GM18526 (cell line): ENCODE measurements around the gene CST3.

Experiments used
- POLR2A ChIP-seq: IDR thresholded peaks from 3 replicates; pipeline ENCODE4 v1.6.1; 2011; ENCODE audit not compliant: insufficient read length; ENCODE audit errors: extremely low read depth

CST3 gene

GRCh38 chr20:23652926-23653325 lies 15.2 kb upstream of the CST3 start:
- no peak for TF ChIP-seq POLR2A

DNA sequence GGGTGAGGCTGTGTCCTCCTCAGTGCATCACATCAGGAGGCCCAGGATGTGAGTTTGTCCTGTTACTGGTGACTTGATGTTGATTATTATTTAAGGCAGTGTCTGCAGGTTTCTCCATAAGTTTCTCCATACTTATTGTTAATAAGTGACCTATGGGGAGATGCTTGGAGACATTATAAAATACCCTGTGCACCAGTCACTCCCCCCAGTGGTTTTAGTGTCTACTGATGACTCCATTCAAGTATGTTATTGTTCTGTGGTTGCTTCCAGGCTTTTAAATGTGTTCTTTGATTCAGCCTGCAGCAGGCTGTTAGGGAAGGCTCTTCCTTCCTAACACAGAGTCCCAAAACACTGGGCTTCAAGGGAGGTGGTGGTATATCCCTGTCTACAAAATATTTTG lies 14.6 kb upstream of the CST3 start:
- TF ChIP-seq POLR2A: no peak

DNA sequence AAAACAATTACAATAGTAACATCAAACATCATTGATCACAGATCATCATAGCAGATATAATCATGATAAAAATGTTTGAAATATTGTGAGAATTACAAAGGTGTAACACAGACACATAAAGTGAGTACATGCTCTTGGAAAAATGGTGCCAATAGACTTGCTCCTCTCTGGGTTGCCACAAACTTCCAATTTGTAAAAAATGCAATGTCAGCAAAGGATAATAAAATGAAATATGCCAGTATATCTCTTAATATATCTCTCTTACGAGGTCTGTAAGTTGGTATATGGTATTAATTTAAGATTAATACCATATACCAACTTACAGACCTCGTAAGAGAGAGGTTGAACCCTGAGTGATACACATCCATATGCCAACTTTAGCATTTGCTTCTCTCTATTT lies 13.4 kb upstream of the CST3 start:
- no peak for TF ChIP-seq POLR2A

GRCh38 chr20:23649830-23650417 lies 12.2 kb upstream of the CST3 start:
- TF ChIP-seq POLR2A: no peak

- no peak for TF ChIP-seq POLR2A
Observed at GRCh38 chr20:23649242-23649641, 11.5 kb upstream of the CST3 start.

DNA sequence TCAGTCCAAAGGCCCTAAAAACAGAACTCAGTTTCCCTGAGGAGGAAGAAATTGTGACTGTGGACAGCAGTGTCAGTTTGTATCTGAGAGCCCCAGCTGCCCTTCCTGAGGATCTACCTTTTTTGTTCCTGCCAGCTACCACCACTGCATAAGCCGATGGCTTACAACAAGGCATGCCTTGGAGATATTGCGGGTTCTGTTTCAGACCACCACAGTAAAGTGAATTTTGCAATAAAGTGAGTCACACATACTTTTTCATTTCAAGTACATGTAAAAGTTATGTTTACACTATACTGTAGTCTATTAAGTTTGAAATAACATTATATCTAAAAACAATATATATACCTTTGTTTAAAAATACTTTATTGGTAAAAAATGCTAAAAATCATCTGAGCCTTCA lies 9.6 kb upstream of the CST3 start:
- TF ChIP-seq POLR2A: no peak

DNA sequence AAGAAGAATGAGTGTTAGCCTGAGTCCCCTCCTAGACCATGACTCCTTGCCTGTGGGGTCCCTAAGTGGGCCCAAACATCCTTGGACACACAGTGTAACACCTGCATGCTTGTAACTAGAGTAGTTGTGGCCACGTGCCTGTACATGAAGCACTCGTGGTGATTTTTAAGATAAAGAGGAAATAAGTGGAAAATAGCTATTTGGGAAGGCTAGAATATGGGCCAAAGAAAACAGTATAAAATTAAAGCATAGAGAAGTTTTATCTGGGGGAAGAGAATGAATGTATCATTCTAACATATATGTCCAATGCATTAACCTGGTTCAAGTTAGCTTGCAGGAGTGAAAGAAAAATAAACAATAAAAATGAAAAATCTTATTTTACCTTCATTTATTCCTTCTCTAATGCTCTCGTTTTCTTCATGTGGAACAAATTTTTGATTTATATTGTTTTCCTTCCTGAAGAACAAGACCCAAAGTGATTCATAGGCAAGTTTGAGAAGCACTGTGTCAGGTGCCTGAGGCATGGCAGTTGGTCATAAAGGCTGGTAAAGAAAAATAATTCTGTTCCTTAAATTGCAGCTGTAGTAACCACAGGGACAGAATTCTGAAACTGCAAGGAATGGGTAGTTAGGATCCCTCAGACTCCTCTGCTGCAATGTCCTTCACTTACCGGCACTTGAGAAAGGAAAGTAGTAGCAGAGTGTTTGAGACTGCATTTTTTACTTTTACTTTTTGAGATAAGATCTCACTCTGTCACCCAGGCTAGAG lies 8.5 kb upstream of the CST3 start:
- no peak for TF ChIP-seq POLR2A

DNA sequence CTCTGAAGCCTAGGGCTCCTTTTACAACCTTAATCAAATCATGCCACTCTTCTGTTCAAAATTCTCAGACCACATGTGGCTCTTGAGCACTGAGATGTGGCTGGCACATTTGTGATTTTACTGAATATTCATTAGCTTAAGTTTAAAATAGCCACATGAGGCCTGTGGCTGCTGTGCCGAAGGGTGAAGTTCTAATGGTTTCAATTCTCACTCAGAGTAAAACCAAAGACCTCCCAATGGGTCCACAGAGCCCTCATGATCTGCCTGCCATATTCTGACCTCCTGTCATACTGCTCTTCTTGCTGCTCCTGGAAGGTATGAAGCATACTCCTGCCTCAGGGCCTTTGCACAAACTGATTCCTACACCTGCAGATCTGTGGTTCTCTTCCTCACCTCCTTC lies 7.8 kb upstream of the CST3 start:
- no peak for TF ChIP-seq POLR2A

GRCh38 chr20:23644164-23644563 lies 6.4 kb upstream of the CST3 start:
- TF ChIP-seq POLR2A: no peak

GRCh38 chr20:23643659-23644058 lies 5.9 kb upstream of the CST3 start:
- no peak for TF ChIP-seq POLR2A

DNA sequence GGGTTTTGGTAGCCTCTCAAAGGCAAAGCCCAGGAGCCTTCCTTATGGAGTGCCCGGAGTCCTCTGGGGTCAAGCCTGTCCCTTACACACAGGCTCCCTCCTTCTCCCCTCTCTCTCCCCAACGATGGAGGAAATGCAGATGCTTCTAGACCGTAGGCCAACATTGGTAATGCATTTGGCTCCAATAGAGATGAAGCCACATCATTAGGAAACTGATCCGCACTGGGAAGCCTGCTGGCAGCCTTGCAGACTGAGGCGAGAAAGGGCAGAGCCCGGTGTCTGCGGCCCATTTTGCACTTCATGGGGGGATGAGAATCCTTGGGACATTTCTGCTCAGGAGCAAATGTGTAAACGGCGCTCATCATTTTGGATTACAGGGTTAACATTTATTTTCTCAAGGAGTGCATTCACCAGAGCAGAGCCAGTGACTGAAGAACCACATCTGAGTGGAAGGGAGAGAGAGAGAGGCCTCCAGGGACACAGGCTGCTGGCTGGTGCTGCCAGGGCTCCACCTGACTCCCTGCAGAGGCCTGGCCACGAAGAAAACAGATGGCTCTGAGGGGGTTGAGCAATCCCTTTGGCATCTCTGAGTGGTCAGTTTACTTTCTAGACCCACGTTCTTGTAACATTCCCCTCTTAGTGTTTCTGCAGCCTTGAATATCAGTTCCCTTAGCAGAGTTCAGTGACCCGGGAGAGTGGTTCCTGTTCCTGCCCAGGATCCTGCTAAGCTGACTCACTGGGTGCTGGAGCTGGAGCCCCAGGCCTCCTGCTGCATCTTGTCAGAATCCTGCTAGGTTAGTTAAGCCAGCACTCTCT lies 4.4 kb upstream of the CST3 start:
- no peak for TF ChIP-seq POLR2A

DNA sequence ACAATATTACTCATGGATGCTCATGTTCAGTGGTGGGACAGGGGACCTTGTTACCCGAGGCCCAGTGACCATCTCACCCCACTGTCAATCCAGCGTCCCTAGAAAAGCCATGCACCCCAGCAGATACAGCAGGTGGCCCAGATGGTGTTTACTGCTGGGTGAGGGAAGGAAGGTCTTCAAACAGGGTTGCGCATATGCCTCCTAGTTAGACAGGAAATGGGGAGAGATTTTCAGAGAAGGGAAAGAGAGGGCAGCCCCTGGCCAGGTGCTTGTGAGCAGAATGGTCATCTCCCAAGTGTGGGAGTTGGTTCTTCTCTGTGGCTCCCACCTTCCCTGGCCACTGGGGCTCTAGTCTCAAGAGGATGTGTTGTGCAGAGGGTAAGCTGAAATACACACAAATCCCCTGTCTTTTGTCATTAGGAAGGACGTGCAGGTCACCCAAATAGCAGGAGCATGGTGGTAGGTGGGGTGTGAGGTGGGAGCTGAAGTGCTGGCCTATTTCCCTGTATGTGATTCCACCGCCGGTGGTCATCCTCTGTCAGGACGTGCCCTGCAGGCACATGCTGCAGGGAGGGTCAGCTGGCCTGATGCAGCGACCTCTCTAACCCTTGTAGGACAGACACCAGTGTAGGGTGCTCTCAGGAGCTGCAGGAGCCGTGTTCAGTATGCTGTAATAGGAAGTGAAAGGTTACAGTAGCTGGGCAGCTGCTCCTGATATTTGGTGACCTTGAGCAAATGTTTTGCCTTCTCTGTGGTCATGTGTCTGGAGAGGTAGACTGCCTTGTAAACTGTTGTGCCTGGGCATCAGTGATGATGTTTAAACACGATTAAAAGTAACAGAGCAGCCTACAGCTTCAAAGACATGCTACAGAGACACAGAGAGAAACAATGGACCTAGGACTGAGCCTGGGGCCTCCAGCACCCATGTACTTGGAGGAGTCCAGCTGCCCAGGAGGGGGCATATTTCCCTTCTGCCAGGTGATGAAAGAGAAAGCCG lies 3.2 kb upstream of the CST3 start:
- TF ChIP-seq POLR2A: no peak

GRCh38 chr20:23640018-23640601 lies 2.4 kb upstream of the CST3 start:
- TF ChIP-seq POLR2A: no peak

DNA sequence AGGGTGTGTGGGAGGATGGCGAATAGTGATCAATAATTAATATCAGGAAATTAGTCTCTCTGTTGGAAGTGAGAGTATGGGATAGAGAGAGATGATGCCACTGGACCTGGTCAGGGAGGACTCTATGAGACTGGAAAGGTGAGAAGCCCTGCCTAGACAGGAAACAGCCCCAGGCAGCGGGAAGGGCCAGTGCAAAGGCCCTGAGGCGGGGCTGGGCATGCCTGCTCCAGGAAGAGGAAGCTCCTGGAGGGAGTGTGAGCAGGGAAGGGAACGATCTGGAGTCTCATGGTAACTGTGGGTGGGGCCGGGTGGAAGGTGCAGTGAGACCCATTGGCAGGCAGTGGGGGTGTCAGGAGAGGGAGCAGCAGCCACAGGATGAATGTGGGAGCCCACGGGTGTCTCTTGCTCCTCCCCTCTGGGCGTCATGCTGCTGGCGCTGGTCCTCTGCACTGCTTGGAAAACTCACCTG lies 1.8 kb upstream of the CST3 start:
- no peak for TF ChIP-seq POLR2A

DNA sequence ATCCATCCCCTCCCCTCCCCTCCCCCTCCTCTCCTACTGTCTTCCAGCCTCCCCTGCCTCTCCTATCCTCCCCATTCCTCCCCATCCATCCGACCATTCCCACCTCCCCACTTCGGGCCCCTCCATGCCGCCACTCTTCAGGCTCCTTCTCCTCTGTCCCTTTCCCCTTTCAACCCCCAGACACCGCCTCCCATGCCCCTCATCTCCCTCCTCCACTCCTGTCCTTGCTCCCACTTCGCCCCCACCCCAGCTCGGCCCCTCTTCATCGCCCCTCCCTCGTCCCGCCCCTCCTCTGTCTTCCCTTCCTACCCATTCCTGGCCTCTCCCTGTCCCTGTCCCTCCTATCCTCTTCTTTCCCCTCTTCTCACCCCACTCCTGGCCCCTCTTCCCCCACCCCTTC lies 554 bp upstream of the CST3 start:
- no peak for TF ChIP-seq POLR2A

DNA sequence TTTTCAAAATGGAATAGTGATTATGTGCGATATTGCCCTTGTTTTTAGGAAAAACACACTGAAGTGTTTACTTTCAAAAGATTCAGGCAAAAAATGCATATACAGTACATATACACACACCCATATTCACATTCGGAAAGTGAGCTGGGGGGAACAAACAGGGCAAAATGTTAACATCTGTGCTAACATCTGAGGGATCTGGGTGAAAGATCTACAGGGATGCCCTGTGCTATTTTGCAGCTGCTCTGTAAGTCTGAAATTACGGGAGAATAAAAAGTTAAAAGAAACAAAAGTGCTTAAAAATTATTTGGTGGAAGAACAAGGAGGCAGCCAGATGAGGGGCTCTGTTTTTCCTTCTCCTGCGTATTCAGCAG lies 860 bp downstream of the CST3 start:
- TF ChIP-seq POLR2A: no peak
